Measurements from ENCODE around the gene ARID2.

ARID2 gene

GRCh38 chr12:45938566-45938965, 209.1 kb downstream of the ARID2 start:
- Histone ChIP-seq H3K4me3 (replicated peaks; ENCODE audit: low read depth, low read length) (no peak overlapping the region), H3K27me3 (replicated peaks; ENCODE audit: control insufficient read depth, insufficient read depth, low read length) (no peaks in the 10 kb centered on the region), H3K36me3 (ENCODE audit: control insufficient read depth, insufficient read depth, low read length) (peaks cover 2% of the 10 kb centered on the region)
- no peak for TF ChIP-seq CTCF (IDR thresholded peaks at IDR 0.05; ENCODE audit: insufficient read depth, low read length, poor library complexity, severe bottlenecking)
- no peak for DNase-seq (ENCODE audit: extremely low read depth, insufficient read length)

GRCh38 chr12:45939759-45940158, 210.3 kb downstream of the ARID2 start:
- H3K4me3 ChIP-seq (replicated peaks; ENCODE audit: low read depth, low read length), result no peak overlapping the region
- H3K27me3 ChIP-seq (replicated peaks; ENCODE audit: control insufficient read depth, insufficient read depth, low read length), result no peaks in the 10 kb centered on the region
- H3K36me3 ChIP-seq (ENCODE audit: control insufficient read depth, insufficient read depth, low read length), result peaks cover 2% of the 10 kb centered on the region
- TF ChIP-seq CTCF (IDR thresholded peaks at IDR 0.05; ENCODE audit: insufficient read depth, low read length, poor library complexity, severe bottlenecking), result no peak
- no peak for DNase-seq (ENCODE audit: extremely low read depth, insufficient read length)

GRCh38 chr12:45944771-45945170, 215.3 kb downstream of the ARID2 start:
- no peak for DNase-seq (ENCODE audit: extremely low read depth, insufficient read length)
- TF ChIP-seq CTCF (IDR thresholded peaks at IDR 0.05; ENCODE audit: insufficient read depth, low read length, poor library complexity, severe bottlenecking), result no peak
- H3K27me3 ChIP-seq (replicated peaks; ENCODE audit: control insufficient read depth, insufficient read depth, low read length), result no peaks in the 10 kb centered on the region
- H3K36me3 ChIP-seq (ENCODE audit: control insufficient read depth, insufficient read depth, low read length), result peaks cover 2% of the 10 kb centered on the region
- no peak overlapping the region for H3K4me3 ChIP-seq (replicated peaks; ENCODE audit: low read depth, low read length)

- H3K36me3 ChIP-seq (ENCODE audit: control insufficient read depth, insufficient read depth, low read length), result no peaks in the 10 kb centered on the region; the same call in none of the 2 replicates
- TF ChIP-seq CTCF (IDR thresholded peaks at IDR 0.05; ENCODE audit: insufficient read depth, low read length, poor library complexity, severe bottlenecking), result no peak
- H3K4me3 ChIP-seq (replicated peaks; ENCODE audit: low read depth, low read length), result no peak overlapping the region
- H3K27me3 ChIP-seq (replicated peaks; ENCODE audit: control insufficient read depth, insufficient read depth, low read length), result no peaks in the 10 kb centered on the region
- no peak for DNase-seq (ENCODE audit: extremely low read depth, insufficient read length)
These were observed 216.9 kb downstream of the ARID2 start for GRCh38 chr12:45946435-45946834.

GRCh38 chr12:45948546-45948945, 219.0 kb downstream of the ARID2 start:
- Histone ChIP-seq H3K36me3 (ENCODE audit: control insufficient read depth, insufficient read depth, low read length) (no peaks in the 10 kb centered on the region; the same call in none of the 2 replicates), H3K27me3 (replicated peaks; ENCODE audit: control insufficient read depth, insufficient read depth, low read length) (no peaks in the 10 kb centered on the region), H3K4me3 (replicated peaks; ENCODE audit: low read depth, low read length) (no peak overlapping the region)
- TF ChIP-seq CTCF (IDR thresholded peaks at IDR 0.05; ENCODE audit: insufficient read depth, low read length, poor library complexity, severe bottlenecking), result no peak
- DNase-seq (ENCODE audit: extremely low read depth, insufficient read length), result no peak
